Measurements from ENCODE around the gene SHANK1.

- TF ChIP-seq, protein P1, sequence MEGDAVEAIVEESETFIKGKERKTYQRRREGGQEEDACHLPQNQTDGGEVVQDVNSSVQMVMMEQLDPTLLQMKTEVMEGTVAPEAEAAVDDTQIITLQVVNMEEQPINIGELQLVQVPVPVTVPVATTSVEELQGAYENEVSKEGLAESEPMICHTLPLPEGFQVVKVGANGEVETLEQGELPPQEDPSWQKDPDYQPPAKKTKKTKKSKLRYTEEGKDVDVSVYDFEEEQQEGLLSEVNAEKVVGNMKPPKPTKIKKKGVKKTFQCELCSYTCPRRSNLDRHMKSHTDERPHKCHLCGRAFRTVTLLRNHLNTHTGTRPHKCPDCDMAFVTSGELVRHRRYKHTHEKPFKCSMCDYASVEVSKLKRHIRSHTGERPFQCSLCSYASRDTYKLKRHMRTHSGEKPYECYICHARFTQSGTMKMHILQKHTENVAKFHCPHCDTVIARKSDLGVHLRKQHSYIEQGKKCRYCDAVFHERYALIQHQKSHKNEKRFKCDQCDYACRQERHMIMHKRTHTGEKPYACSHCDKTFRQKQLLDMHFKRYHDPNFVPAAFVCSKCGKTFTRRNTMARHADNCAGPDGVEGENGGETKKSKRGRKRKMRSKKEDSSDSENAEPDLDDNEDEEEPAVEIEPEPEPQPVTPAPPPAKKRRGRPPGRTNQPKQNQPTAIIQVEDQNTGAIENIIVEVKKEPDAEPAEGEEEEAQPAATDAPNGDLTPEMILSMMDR (IDR thresholded peaks at IDR 0.05; ENCODE audit: insufficient read depth, low read length, poor library complexity, severe bottlenecking) = no peak
- TF ChIP-seq EZH2phosphoT487 (conservative IDR thresholded peaks at IDR 0.05; ENCODE audit: low read length) = no peak
Observed at GRCh38 chr19:50725911-50726230, 6.3 kb upstream of the SHANK1 start.

Data from SU-DHL-6 (cell line).